GM12801 (cell line): ENCODE measurements around the gene NOL8.

Experiments
- CTCF ChIP-seq: IDR thresholded peaks from one replicate; pipeline ENCODE4 v1.5.1; 2011; ENCODE audit warnings: control low read depth; ENCODE audit not compliant: insufficient read length; ENCODE audit errors: extremely low read depth

Gene NOL8

GRCh38 chr9:92295240-92295790 lies 29.8 kb downstream of the NOL8 start:
- no peak for TF ChIP-seq CTCF

- TF ChIP-seq CTCF: no peak
Measured at GRCh38 chr9:92294297-92294676, 30.9 kb downstream of the NOL8 start.

GRCh38 chr9:92293452-92294296 lies 31.5 kb downstream of the NOL8 start, which contains the start of gene IARS1:
TSS of gene IARS1 (minus strand) at chr9:92293697. CDS start at chr9:92289419, 4,278 bp downstream.
- no peak for TF ChIP-seq CTCF

GRCh38 chr9:92293075-92293354 lies 32.1 kb downstream of the NOL8 start:
- TF ChIP-seq CTCF: no peak

GRCh38 chr9:92292338-92293074 lies 32.6 kb downstream of the NOL8 start:
- no peak for TF ChIP-seq CTCF

GRCh38 chr9:92291577-92291976 lies 33.6 kb downstream of the NOL8 start:
- TF ChIP-seq CTCF: no peak

GRCh38 chr9:92290785-92291429 lies 34.2 kb downstream of the NOL8 start:
- TF ChIP-seq CTCF: no peak
